NCI-H446 (cell line): ENCODE results near the gene CCDC106.

Experiments
- DNase-seq, 2 experiments: peaks; one replicate each; lab custom pipeline; 2025; lab: John Stamatoyannopoulos, UW

Gene CCDC106

GRCh38 chr19:55613930-55614710 lies 33.9 kb upstream of the CCDC106 start:
- no peak for DNase-seq

GRCh38 chr19:55614711-55615542 lies 33.1 kb upstream of the CCDC106 start:
- DNase-seq = no peak

- DNase-seq = no peak
These were observed 32.2 kb upstream of the CCDC106 start for GRCh38 chr19:55615543-55616394.

GRCh38 chr19:55616395-55616875 lies 31.6 kb upstream of the CCDC106 start:
- DNase-seq = no peak

GRCh38 chr19:55617426-55617825 lies 30.6 kb upstream of the CCDC106 start:
- no peak for DNase-seq

GRCh38 chr19:55618426-55618825 lies 29.6 kb upstream of the CCDC106 start:
- no peak for DNase-seq

- DNase-seq = no peak
These were observed 28.7 kb upstream of the CCDC106 start for GRCh38 chr19:55619286-55619685.

GRCh38 chr19:55620410-55621204 lies 27.4 kb upstream of the CCDC106 start:
- DNase-seq = no peak

GRCh38 chr19:55621205-55621672 lies 26.8 kb upstream of the CCDC106 start:
- no peak for DNase-seq

GRCh38 chr19:55621673-55622231 lies 26.3 kb upstream of the CCDC106 start:
- DNase-seq = no peak

- no peak for DNase-seq
These were observed 25.6 kb upstream of the CCDC106 start for GRCh38 chr19:55622242-55622969.

- DNase-seq = no peak
These were observed 24.9 kb upstream of the CCDC106 start for GRCh38 chr19:55623130-55623529.

GRCh38 chr19:55623561-55623960 lies 24.5 kb upstream of the CCDC106 start:
- no peak for DNase-seq

GRCh38 chr19:55624109-55625003 lies 23.7 kb upstream of the CCDC106 start, which contains the start of gene ZNF784:
Gene ZNF784, minus strand, starts transcription at chr19:55624566. Its CDS starts 5 bp downstream, at chr19:55624561.
- peak; percentile 88 to 98 for DNase-seq

GRCh38 chr19:55625004-55625326 lies 23.0 kb upstream of the CCDC106 start:
- DNase-seq = no peak

GRCh38 chr19:55626350-55626749 lies 21.7 kb upstream of the CCDC106 start:
- no peak for DNase-seq

GRCh38 chr19:55632463-55632834 lies 15.6 kb upstream of the CCDC106 start:
- peak; percentile 95 for DNase-seq

- DNase-seq = no peak
These were observed 14.2 kb upstream of the CCDC106 start for GRCh38 chr19:55633861-55634260.

GRCh38 chr19:55635334-55635717 lies 12.7 kb upstream of the CCDC106 start:
- DNase-seq = no peak
